Fibroblast of the conjunctiva (primary cell): ENCODE data around the gene LBX2.
A peak's percentile ranks its signal among the peaks of the same experiment; 100 is the strongest.
"Not testable (repeated sequence)": the region's sequence is repeated elsewhere in the genome, so short reads cannot be mapped to it uniquely, and the experiment has no call there.

Experiments used
- DNase-seq: peaks from one replicate; pipeline ENCODE4 v3.0.0-alpha.2; 2010; ENCODE audit warnings: low read depth

Gene LBX2

DNA sequence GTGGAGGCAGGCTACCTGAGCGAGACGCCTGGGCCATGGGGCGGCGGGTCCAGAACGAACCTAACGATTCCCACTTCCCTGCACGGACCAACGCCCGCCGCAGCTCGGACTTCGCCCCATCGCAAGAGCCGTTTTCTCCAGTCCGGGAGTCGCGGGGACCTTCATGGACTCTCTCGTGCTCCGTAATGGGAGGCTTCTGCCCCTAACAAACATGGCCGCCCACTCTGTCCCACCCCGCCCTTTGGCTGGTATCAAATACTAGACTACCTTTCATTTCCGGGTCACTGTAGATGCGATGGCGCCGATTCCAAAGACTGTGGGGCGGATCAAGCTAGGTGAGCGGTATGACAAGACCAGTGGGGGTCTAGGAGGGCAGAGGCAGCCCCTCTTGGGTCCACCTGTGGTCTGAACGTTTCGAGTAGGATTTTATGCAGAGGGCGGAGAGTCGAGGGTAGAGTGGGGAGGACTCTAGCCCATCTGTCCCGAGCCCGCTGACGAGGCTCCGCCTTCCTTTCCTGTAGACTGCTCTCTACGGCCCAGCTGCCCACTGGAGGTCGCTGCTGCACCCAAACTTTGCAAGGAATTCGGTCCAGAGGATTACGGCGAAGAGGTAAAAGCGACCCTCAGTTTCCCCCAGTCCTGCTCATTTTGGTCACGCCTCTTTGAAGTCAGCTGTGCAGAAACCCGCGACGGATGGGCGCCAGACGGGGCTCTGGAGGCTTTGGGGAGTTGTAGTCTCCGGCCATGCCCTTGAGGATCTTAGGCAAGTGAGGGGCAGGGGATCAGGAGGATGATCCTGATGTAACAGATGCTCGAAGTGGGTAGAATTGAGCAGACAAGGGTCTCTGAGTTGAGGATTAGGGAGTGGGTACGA is 16.4 kb downstream of the LBX2 start, which contains the start of the genes CCDC142 and TTC31:
Gene CCDC142 (minus strand): TSS at position 198 of the 874 bp plus-strand sequence. CDS start 161 bp downstream, at position 37.
Gene TTC31 (plus strand): TSS at position 281 of the 874 bp plus-strand sequence. CDS start 15 bp downstream, at position 296.
- DNase-seq, result peak; percentile 91

DNA sequence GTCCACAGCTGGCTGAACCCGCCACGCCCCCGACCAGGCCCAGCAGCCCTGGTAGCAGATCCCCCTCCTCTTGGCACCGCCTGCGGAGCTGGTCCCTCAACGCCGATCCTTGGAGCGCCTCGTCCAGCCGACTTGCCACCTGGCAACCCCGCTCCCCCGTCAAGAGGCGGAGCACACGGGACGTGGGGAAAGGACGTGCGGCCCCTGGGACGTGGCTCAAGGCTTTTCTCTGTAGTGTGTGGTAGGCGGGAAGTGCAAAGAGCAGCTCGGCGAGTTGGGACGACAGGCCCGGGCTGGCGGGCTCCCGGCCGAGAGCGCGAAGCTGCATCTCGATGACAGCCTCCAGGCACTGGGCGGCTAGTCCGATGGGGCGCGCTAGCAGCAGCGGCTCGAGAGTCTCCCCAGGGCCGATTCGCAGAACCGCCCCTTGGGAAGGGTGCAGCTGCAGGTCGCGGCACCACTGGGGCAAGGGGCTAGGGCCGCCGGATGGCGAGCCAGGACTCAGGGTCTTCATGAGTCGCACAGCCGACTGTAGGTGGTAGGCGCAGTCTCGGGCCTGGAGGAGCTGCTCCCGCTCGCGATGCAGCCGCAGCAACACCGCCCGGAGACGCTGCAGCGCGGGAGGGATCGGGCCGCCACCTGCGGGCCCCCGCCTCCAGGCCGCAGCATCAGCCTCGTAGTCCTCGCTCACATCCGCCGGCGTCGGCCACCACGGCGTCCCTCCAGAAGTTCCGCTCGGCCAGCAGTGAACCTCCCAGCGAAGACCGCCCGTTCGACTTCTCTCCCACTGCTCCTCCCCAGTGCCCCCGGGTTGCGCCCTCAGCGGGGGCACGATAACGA is 17.2 kb downstream of the LBX2 start:
- DNase-seq, result no peak

DNA sequence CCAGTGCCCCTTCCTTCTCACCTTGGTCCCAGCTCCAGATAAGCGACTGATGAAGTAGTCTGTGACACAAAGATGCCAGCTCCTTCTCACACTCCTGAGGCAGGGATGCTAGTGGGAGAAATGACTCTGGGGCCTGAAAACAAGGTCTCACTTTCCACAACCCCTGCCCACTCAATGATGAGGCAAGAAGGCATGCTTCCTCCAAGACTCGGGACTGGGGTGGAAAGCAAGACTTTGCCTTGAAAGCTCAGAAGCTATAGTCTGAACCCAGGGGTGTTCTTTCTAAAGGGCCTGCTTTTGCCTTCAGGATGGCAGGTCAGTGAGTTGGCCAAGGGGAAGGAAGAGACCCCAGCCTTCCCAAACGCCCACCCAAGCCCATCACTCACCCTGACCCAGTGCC is 18.0 kb downstream of the LBX2 start:
- no peak for DNase-seq

DNA sequence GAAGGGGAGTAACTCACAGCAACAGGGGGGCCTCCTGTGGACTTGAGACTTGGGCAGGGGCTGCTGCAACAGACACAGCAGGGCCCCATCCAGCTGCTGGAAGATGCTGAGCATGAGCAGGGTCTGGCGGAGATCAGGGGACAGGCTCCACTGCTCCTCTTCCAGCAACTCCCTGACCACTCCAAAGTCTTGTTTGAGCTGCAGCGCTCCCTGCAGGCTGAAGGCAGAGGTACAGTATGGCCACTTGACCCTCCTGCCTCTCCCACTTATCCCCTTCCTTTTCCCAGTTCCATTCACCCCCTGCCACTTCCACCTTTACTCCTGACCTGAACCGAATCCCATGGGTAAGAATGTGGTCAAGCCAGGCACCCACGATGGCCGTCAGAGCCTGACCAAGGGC is 24.5 kb downstream of the LBX2 start:
- no peak for DNase-seq

DNA sequence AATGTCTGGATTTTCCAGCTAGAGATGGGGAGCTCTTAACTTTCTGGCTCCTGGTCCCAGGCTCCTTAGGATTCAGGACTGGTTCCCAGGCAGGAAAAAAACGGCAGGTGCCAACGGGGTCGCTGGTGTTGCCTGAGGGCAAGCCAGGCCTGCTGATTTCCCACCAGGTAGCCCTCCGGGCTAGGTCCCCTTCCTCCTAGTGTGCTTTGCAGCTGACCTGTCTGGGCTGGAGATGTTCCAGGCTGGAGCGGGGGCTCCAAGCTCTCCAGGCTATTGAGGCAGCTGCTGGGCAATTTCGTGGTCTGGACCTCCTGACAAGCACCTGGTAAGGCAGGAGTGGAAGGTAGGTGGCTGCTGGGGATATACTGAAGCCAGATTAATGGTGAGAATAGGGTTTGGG is 24.9 kb downstream of the LBX2 start:
- DNase-seq, result no peak

DNA sequence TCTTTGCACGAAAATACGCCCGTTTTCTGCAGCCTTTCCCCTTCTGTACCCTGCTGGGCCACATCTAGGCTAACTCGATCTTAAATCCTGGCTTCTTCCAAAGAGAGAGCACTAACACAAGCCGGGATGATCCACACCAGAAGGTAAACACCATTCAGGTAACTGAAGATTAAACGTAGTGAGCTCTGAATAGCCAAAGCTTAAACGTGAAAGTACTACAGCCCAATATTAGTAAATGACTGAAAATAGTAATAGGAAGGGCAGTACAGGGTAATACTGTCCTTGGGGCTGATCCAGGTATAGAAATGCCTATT is 26.5 kb downstream of the LBX2 start:
- no peak for DNase-seq

DNA sequence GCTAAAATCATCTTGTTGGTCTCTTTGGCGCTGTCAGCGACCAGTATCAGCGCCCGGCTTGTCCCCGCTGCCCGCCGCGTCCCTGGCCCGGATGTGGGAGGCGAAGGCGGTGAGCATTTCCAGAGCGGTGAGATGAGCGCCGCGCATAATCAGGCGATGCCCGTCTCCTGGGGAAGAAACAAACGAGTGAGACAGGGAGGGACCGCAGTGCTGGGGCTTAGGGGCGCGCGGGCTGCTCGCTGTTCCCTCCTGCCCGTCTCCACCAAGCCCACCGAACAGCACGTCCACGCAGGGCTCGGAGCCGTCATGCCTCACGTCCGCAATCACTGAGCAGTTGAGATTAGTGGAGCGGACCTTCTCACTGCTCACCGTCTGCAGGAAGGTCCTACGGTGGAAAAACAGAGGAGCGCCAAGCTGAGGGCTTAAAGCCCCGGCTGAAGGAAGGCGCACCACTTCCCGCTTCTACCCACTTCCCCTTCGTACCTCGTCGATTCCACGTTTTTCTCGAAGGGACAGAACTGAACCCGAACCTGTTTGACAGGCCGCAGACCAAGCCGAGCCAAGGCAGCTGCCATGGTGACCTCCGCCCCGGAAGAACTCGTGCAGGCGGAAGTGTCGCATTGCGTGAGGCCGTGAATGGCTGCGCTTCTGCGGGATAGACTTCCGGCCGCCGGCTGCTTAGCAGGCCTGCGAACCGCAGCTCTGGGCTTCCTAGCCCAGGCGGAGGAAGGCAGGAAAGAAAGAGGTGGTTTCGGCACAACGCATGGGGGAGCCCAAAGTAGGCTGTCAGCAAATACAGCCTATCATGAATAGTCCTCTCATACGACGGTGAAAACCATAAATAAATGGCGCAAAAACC is 27.1 kb downstream of the LBX2 start, which contains the start of gene MRPL53:
Gene MRPL53 (minus strand): TSS at position 595 of the 859 bp plus-strand sequence. CDS start 20 bp downstream, at position 575.
- peak; percentile 85 for DNase-seq

DNA sequence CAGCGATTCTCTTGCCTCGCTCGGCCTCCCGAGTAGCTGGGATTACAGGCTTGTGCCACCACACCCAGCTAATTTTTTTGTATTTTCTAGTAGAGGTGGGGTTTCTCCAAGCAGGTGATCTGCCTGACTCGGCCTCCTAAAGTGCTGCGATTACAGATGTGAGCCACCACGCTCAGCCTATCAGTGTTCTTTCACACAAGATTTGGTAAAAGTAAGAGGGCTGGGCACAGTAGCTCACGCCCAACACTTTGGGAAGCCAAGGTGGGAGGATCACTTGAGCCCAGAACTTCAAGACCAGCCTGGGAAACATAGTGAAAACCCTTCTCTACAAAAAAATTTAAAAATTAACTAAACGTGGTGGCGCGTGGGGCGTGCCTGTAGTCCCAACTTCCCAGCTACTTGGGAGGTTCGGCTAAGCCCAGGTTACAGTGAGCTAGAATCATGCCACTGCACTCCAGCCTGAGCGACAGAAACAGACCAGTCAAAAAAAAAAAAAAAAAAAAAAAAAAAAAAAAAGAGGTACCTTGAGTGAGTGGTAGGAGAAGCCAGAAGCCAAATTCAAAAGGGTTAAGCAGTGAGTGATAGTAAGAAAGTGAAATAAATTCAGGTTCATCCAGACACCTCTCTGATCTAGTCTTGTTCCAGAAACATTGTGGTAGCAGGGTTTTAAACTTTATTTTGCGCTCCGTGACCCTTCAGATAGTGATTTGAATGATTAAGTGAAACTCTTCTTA is 27.9 kb downstream of the LBX2 start:
- DNase-seq, result no peak

DNA sequence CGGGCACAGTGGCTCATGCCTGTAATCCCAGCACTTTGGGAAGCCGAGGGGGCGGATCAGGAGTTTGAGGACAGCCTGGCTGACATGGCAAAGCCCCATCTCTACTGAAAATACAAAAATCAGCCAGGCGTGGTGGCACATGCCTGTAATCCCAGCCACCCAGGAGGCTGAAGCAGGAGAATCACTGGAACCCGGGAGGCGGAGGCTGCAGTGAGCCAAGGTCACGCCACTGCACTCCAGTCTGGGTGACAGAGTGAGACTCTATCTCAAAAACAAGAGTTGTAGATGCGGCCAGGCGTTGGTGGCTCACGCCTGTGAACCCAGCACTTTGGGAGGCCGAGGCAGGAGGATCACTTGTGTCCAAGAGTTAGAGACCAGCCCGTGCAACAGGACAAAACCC is 28.7 kb downstream of the LBX2 start:
- DNase-seq, result not testable (repeated sequence)

DNA sequence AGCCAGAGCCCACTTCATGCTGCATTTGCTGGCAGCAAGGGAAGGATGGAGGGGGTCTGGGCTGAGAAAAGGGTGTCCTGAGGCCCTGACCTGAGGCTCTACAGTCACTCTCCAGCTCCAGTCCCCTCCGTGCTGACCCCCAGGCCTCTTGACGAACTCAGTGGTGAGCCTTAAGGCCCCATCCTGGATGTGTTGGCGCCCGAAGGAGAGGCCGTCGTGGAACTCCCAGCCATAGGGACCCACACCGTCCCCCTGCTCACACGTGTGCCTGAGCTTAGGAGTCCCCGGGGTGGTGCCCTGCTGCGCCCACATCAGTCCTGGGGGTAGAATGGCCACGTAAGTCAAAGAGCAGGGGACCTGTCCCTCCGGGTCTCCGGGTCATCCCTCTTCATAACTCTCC is 35.0 kb downstream of the LBX2 start:
- no peak for DNase-seq

DNA sequence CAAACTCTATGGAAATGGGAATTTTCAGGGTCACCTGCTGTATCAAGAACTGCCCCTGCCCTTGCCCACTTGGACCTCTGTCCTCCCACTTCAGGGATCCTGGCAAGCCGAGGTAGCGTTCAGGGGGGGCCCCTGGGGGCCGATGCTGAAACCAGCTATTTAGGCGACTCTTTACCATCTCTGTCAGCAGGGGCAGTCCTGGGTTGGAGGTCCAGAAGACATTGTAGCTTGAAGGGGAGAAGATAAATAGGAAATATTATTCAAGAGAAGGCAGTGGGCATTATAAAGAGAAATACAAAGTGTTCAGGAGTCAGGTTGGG is 36.7 kb downstream of the LBX2 start:
- DNase-seq, result no peak

DNA sequence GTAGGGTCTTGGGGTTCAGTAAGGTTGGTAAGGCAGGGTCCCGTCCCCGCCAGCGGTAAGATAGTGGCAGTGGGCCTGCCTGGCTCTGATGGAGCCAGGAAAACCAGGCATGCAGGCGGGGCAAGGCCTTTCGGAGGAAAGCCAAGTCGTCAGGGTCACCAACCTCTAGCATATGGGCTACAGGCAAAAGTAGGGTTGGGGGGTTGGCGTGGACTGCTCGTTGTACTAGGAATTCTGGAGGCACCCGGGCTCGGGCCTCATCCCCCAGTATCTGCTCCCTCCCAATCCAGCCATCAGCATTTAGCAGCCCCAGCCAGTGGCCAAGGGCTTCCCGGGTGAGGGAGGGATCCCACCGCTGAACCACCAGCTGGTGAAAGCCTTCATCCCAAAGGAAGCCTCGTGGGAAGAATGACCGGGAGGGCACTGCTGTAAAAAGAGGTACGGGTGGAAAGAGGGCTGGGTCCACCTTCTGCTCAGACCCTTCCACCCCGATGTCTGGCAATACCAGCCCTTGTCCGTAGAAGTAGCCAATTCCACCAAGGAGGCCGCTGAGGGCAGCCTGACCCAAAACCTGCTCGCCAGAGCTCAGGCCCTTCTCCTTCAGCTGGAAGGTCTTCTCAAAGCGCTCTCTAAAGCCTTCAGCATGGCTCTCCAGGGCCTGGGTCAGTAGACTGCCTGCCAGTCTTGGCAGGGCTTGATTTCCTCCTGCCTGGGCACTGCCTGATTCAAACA is 37.2 kb downstream of the LBX2 start:
- DNase-seq, result no peak

DNA sequence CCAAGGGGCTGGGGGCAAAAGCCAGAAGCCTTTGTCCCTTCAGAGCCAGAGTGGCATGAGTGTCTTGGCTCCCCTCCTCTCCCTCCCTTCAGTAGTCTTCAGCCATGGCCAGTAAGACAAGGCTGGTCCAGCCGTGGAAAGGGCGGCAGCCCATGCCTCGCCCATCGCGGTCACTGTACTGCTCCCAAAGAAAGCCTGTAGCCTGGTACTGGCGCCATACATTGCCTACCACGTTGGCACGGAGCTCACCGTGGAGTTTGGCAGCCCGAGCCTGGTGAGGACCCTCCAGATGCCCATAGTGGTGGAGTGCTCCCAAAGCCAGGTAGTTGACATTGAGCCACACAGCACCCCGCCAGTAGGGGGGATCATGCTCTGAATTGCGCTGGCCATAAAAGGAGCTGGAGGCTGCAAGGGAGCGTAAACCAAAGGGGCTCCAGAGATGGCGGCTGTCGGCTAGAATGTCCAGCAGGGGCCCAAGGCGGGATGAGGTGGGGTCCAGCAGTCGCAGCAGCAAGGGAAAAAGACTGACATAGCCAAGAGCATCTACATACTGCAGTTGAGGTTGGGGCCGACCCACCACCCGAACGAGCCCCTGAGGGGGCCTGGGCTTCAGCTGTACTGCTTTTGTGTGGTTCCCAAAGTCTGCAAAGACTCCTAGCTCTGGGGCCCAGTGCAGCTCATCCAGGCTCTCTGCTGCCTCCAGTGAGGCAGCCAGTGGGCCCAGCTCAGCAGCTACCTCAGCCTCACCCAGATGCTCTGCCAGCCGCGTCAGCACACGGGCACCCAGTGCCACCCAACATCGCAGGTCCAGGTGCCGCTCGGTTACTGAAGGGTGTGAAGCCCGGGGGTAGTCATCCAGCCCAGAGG is 38.0 kb downstream of the LBX2 start:
- DNase-seq, result no peak

DNA sequence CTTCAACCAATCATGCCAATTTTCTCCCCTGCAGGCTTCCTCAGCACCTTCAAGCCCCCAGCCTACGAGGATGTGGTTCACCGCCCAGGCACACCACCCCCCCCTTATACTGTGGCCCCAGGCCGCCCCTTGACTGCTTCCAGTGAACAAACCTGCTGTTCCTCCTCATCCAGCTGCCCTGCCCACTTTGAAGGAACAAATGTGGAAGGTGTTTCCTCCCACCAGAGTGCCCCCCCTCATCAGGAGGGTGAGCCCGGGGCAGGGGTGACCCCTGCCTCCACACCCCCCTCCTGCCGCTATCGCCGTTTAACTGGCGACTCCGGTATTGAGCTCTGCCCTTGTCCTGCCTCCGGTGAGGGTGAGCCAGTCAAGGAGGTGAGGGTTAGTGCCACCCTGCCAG is 39.2 kb downstream of the LBX2 start:
- DNase-seq, result not testable (repeated sequence)

DNA sequence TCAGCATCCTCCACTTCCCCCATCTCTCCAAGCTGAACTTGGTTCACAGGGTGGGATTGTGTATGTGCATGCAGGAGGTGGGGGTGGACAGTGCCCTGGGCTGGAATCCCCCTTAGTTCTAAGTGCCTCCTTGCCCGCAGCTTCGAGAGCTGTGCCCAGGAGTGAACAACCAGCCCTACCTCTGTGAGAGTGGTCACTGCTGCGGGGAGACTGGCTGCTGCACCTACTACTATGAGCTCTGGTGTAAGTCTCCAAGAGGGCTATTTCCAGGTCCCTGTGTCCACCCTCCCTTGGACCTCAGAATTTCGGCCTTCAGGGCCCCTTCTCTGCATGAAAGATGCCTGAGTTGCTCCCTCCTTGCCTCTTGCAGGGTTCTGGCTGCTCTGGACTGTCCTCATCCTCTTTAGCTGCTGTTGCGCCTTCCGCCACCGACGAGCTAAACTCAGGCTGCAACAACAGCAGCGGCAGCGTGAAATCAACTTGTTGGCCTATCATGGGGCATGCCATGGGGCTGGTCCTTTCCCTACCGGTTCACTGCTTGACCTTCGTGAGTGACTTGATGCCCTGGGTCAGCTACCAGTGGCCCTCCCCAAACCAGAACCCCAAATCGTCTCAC is 39.8 kb downstream of the LBX2 start:
- DNase-seq, result not testable (repeated sequence)

DNA sequence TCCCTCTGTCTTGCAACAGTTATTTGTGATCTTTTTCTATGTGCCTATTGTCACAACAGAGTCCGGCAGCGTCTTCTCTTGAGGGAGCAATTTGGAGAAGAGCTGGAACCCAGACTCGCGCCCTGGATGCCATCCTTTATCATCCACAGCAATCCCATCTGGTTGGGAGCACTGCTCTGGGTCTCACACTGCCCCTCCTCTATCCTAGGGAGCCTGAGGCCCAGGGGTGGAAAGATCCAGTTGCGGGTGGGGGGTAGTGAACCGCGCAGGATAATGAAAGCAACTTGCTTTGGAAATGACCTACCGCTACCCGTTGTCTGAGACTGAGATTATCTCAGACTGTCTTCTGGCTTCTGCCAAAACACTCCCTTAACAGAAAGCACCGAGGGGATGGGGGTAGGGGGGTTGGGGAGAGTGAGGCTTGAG is 40.5 kb downstream of the LBX2 start:
- no peak for DNase-seq

DNA sequence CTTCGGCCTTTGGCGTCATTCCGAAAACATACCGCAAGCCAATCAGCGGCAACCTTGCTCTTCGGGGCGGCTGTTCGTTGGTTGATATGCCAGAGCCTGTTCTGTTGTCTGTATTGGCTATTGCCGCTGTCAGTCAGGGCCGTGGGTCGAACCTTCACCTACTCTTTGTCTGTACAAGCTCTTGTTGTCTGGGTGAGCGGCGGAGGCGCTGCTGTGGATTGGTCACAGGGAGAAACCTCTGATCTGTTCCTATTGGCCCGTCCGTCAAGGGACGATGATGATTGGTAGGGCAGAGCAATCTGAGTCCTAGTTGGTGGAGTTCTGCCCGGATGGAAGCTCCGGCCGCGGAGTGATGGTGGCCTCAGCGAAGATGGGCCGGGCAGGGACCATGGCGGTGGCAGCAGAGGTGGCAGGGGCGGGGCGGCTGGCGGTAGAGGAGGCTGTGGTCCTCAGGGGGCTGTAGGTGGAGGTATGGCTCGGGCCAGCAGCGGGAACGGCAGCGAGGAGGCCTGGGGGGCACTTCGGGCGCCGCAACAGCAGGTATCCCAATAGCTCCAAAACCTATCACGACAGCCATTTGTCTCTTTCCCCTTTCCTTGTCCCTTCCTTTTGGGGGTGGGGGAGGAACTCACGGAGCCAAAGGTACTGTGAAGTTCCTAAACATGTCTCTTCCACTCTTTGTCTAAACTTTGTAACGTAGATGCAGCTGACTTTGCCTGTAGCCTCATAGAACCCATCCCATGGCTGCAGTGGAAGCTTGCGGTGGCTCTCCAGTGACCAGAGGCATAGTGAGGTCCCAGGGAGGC is 41.1 kb downstream of the LBX2 start, which contains the start of gene WBP1:
Gene WBP1 (plus strand): TSS at position 307 of the 806 bp plus-strand sequence. CDS start 165 bp downstream, at position 472.
- DNase-seq, result peak; percentile 100

DNA sequence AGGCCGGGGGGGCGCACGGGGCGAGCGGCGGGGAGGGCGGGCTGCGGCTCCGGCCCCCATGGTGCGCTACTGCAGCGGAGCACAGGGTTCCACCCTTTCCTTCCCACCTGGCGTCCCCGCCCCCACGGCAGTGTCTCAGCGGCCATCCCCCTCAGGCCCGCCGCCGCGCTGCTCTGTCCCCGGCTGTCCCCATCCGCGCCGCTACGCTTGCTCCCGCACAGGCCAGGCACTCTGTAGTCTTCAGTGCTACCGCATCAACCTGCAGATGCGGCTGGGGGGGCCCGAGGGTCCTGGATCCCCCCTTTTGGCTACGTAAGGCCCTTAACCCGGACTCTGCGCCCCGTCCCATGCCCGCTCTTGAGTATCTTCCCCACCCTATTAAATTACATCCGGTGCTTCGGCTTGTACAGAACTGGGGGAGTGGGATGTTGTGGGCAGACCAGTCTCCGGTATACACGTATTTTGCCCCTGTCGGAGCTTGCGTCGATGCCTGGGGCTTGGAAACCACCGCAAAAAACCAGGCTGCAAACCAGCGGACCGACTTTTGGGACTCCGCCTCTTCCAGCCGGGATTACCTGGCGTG is 41.8 kb downstream of the LBX2 start:
- DNase-seq, result no peak
